GM19452 (cell line): ENCODE data around the gene TMC5.
"Not testable (repeated sequence)": the region's sequence is repeated elsewhere in the genome, so short reads cannot be mapped to it uniquely, and the experiment has no call there.

Source experiments
- ATAC-seq: cut with Tn5 transposase; IDR thresholded peaks from one replicate; pipeline ENCODE4 v1.9.1; 2021; ENCODE audit not compliant: unreplicated experiment

TMC5 gene, protein sequence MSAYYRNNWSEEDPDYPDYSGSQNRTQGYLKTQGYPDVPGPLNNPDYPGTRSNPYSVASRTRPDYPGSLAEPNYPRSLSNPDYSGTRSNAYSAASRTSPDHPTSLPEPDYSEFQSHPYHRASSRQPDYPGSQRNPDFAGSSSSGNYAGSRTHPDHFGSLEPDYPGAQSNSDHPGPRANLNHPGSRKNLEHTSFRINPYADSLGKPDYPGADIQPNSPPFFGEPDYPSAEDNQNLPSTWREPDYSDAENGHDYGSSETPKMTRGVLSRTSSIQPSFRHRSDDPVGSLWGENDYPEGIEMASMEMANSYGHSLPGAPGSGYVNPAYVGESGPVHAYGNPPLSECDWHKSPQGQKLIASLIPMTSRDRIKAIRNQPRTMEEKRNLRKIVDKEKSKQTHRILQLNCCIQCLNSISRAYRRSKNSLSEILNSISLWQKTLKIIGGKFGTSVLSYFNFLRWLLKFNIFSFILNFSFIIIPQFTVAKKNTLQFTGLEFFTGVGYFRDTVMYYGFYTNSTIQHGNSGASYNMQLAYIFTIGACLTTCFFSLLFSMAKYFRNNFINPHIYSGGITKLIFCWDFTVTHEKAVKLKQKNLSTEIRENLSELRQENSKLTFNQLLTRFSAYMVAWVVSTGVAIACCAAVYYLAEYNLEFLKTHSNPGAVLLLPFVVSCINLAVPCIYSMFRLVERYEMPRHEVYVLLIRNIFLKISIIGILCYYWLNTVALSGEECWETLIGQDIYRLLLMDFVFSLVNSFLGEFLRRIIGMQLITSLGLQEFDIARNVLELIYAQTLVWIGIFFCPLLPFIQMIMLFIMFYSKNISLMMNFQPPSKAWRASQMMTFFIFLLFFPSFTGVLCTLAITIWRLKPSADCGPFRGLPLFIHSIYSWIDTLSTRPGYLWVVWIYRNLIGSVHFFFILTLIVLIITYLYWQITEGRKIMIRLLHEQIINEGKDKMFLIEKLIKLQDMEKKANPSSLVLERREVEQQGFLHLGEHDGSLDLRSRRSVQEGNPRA

DNA sequence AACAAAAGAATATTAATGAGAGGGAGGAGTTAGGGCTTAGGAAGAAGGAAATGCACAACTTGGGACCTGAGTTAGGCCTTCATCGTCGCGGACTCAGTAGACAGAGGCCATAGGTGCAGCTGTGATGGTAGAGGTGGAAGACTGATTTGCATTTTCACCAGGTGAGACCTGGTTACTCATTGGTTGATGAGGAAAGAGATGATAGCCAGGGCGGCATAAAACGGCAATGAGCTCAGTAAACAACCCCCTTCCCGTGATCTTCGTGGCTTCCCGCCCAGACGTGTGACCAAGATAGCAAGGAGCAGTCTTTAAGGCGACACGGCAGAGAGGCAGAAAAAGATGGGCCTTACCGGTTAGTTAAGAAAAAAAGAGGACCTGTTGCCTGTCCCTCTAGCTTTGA is at the start of gene TMC5:
Gene TMC5, plus strand, starts transcription at position 244 of the 400 bp plus-strand sequence. CDS start 22,156 bp downstream, outside the sequence.
- ATAC-seq = no peak

DNA sequence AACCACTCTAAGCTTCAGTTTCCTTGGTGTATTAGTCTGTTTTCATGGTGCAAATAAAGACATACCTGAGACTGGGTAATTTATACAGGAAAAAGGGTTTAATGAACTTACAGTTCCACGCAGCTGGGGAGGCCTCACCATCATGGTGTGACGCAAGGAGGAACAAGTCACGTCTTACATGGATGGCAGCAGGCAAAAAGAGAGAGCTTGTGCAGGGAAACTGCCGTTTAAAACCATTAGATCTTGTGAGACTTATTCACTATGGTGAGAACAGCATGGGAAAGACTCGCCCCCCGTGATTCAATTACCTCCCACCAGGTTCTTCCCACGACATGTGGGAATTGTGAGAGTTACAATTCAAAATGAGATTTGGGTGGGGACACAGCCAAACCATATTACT is 45.1 kb upstream of the TMC5 start:
- ATAC-seq = not testable (repeated sequence)

DNA sequence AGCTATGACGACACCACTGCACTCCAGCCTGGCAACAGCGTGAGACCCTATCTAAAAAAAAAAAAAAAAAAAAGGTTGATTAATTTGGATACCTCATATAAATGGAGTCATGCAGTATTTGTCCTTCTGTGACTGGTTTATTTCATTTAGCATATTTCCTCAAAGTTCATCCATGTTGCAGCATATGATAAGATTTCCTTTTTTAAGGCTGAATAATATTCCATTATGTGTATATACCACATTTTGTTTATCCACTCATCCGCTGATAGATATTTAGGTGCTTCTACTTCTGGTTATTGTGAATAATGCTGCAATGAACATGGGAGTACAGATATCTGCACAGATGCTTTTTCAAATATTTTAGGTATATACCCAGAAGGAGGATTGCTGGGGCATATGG is 43.3 kb upstream of the TMC5 start:
- no peak for ATAC-seq

DNA sequence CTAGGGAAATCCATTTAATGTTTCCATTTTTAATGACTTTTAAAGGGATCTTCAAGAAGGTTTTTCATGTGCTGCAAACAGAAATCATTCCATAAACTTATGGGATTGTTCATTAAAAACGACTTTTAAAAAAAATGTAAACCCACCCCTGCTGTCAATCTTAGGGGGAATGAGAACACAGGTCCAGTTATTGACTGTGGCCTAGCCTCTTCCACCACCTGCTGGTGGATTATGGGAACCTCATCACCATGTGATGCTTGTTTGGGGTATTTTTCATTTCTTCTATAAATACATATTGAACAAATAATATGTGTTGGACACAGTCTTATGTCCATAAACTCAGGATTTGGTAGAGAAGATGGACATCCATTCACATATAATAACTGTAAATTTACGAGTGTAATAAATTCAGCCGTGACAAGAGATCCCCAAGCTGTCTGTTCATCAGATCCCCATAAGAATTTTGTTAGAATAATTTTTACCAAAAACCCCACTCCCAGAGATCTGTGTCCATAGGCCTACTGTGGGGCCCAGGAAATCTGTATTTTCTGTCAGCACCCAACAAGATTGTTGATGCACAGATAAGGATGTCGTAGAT is 42.0 kb upstream of the TMC5 start:
- ATAC-seq = no peak

DNA sequence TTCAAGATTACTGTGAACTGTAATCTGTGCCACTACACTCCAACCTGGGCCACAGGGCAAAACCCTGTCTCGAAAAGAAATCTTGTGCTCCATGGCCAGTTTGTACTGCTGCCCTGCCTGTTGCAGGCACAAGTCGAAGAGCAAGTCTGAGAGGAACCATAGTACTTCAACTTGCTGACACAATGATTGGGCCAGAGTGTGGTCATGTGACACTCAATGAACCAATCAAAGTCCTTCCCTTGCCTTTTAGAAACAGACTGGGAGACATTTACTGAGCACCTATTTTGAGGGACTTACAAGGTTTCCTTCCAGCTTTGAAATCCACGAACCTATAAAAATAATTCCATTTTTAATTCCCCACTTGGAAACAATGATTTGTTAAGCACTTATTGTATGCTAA is 39.8 kb upstream of the TMC5 start:
- no peak for ATAC-seq

DNA sequence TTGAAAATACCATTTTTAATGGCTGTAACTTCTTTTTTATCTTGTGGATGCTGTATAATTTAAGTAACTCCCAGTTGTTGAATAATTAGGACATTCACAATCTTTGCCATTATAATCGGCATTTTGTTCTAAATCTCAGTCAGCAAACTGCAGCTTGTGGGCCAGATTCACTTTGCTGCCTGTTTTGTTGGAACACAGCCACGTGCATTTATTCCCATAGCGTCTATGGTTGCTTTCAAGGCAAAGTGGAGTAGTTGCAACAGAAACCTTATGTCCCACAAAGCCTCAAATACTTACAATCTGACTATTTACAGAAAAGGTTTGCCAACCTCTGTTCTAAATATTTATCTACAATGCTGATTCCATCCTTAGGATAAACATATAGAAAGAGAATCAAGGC is 39.2 kb upstream of the TMC5 start:
- no peak for ATAC-seq

DNA sequence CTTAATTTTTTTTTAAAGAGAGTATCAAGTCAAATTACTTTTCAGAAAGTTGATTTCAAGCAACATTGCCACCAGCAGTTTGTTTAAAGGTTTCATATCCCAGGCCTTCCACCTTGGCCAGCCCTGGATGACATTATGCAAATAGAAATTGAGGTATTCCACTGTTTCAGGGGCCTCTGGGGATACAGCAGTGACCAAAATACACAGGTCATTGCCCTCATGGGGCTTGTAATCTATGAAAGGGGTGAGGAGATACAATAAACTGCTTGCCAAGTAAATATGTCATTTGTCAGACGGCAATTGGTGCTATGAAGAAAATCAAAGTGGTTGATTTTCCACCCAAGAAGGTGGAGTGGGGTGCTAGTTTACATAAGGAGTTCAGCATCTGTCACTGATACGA is 37.8 kb upstream of the TMC5 start:
- ATAC-seq = no peak

DNA sequence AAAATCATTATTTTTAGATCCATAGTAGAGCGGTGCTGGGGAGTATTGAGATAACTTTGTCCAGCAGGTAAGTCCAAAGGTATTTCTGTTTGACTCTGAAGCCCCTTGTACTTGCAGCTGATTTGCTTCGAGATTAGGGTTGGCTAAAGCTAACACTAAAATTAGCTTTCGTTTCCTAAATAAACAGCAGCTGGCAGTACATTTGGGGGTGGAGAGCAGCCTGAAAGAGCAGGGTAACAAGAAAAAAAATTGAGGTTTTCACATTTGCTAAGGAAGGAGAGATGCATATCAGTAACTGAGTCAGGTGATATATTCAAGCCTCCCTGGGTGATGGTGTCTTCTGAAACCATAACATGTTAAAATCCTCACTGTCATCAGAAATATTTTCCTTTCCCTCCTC is 37.4 kb upstream of the TMC5 start:
- ATAC-seq = no peak

DNA sequence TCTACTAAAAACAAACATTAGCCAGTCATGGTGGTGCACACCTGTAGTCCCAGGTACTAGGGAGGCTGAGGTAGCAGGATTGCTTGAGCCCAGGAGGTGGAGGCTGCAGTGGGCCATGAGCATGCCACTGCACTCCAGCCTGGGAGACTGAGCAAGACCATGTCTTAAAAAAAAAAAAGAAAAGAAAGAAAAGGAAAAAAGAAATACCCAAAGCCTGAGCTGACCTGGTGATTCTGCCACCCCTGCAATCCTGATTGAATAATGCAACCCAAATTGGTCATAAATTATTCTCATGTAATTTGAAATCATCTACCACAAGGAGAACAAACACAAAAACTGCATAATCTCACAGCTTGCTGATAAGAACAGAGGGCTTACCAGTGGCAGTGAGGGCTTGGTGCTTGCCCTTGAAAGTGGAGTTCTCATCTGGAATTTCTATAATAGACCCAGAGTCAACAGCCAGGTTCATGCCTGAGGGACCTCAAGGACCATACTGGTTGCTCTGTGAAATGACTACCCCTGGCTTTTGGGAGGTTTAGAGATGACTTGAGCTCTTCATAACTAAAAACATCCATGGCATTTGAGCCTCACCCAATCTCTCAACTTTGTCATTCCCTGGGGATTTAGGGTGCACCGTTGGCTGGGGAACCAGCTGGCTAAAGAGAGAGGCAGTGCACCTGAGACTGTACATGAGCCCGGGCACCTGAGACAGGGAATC is 35.4 kb upstream of the TMC5 start:
- ATAC-seq = no peak

DNA sequence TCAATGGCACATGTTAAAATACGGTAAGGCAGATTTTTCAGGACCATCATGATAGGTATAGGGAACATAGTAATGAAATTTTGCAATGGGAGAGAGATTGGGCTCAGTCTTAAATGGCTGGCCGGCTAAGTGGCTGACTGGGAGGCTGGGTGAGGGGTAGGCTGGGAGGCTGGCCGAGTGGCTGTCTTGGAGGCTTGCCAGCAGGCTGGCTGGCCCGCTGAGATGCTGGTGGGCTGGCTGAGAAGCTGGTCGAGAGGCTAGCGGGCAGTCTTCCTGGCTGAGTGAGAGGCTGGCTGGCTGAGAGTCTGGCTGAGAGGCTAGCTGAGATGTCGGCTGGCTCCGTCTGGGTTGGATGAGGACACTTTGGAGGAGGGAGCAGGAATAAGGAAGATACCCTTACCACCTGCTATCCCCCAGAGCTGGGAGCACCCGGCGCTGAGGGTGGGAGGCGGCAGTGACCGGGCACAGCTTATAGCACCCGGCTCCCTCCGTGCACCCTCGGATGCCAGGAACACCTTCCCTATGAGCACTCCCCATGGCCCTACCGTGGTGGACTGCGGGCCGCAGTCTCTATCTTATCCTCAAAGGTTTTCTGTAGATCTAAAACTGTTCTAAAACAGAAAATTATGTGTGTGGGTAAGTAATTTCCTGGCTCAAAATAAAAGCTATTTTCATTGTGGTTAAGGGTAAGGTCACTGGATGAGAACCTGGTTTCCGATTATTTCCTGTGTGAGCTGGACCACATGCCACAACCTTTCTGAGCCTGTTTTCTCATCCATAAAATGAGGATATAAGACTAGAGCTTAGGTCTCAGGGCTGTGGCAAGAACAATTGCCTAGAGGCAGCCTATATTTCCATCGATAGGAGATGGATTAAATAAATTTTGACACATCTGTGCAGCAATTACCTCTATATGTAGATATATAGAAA is 34.5 kb upstream of the TMC5 start:
- ATAC-seq = no peak

DNA sequence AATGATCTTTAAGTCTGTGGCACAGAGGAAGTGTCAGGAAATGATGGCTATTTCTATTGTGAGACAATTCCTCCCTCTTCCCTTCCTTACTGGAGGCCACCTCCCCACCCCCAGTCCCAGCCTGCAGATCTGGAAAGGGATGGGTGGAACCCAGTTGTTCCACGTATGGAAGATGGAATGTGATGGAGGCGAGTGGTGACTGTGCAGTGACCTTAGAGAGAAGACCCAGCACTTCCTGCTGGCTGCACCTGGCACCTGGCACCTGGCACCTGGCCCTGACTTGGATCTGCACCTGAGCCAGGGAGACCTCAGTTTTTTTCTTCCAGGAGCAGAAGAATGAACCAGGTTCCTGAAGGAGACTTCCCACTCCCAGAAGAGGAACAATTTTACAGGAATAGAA is 33.0 kb upstream of the TMC5 start:
- ATAC-seq = no peak

DNA sequence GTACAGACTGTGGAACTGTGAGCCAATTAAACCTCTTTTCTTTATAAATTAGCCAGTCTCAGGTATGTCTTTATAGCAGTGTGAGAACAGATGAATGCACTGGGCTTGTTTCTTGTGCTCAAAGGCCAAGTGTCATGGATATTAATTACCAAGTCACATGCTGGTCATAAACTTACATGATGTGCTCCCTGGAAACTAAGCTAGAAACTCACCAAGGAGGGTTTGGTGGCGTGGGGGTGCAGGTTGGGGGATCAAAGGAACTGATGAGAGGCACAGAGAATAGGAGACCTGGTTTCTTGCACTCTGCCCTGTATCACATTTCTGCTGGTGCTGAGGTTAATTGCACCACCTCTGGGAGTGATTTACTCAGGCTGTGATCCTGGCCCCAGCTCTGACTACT is 31.2 kb upstream of the TMC5 start:
- no peak for ATAC-seq

DNA sequence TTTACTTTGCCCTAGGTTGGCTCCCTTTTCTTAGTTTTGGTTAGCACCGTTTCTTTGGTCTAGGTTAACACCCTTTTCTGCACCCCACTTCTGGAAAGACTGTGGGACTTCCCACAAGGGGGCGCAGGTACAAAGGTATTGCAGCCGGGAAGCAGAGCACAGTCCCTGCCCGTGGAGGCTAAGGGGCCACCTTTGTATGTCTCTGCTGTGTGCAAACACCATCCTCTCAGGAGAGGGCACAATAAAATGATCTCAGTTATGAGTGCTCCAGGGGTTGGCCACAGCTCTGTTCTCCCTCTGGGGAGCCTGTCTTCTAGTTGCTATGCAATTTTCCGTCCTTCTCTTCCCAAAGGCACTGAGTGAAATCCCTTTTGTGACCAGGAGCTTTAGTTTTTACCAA is 28.4 kb upstream of the TMC5 start:
- ATAC-seq = no peak

DNA sequence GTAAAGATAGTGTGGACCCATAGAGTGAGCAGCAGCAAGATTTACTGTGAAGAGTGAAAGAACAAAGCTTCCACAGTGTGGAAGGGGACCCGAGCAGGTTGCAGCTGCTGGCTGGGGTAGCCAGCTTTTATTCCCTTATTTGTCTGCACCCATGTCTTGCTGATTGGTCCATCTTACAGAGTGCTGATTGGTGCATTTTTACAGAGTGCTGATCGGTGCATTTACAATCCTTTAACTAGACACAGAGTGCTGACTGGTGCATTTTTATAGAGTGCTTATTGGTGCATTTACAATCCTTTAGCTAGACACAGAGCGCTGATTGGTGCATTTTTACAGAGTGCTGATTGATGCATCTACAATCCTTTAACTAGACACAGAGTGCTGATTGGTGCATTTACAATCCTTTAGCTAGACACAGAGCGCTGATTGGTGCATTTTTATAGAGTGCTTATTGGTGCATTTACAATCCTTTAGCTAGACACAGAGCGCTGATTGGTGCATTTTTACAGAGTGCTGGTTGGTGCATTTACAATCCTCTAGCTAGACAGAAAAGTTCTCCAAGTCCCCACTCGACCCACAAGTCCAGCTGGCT is 26.4 kb upstream of the TMC5 start:
- not testable (repeated sequence) for ATAC-seq

DNA sequence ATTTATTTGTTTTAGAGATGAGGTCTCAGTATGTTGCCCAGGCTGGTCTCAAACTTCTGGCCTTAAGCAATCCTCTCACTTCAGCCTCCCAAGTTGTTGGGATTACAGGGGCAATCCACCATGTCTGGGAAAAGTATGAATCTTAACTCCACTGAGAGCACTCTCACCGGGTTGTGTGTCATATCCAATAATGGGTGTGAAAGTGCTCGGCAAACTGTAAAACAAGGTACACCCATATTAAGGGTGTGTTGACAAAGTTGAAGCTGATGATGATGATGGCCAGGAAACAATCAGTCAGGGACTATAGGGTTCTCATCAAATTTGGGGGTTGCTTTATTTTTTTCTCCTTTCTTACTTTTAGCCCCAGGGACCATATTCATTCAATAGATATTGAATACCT is 25.3 kb upstream of the TMC5 start:
- no peak for ATAC-seq

DNA sequence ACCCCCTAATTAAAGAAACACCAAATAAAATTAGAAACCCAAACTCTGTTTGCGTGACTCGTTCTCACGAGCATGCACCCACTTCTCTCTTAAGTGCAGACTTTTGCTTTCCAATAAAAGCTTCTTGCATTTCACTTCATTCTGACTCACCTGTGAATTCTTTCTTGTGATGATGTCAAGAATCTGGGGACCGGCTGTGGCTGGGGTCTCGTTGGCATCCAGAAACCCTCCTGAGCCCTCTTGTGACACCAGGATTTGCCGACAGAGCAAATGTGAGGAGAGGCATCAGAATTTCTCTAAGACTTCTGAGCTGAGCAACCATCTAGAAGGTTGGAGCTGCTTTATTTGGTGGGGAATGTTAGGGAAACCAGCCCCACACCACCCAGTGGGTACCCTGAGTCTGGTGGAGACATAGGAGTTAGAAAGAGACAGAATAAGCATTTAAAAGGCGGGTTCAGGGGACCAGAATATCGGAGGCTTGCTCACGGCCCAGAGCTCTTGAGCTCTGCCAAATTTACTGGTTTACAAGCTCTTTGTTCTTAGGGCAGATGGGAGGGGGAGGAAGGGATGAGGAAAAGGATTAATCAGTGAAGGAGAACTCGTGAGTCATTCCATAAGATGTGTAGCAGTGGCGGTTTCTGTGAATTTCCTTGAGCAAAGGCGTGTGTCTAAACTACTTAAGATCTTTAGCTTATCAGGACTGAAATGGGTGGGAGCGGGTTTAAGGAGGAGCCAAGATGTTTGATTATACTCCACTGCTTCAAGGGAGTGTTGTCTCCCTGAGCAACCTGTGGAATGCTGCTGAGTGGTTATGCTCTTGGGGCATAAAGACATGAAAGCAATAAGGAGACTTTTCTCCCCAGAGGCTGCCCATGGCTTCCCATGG is 24.2 kb upstream of the TMC5 start:
- ATAC-seq = no peak

DNA sequence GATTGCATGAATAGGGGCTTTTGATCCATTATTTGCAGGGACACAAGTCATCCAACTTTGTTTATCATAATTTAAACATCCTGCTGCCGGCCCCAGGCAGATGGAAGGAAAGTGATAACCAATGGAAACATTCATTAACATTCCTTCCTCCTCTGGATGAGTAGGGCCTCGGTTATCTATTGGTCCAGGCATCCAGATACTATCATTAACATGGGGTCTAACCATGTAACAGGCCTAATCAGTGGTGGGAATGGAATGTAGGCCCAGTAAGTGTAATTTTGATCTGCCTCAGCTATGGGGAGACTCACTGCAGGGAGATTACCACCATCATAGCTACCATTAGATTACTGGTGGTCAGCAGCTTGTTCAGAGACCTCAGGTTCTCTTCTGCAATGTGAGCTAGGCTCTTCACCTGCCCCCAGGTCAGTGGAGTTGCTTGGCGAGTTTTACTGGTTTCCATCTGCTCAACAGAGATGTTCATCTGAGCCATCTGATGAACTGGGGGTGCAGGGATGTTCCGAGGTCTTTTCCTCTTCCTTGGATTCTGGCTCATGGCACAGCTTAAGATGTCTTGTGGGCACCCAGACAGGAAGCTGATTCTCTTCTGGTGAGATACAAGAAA is 21.9 kb upstream of the TMC5 start:
- ATAC-seq = not testable (repeated sequence)

DNA sequence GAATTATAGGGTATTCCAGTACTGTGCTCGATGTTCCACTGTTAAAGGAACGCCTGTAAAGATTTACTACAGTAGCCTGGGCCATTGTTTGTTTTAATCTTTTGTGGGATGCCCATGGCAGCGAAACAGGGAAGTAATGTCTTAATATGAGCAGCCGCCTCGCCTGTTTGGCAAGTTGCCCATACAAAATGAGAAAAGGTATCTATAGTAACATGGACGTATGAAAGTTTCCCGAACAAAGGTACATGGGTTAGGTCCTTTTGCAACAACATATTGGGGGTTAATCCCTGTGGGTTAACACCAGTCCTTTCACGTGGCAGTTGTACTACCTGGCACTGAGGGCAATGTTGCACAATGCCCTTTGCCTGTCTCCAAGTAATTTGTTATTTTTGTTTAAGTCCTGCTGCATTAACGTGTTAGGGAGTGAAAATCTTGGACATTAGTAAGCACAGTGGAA is 21.1 kb upstream of the TMC5 start:
- ATAC-seq = no peak
